IMR-90 (cell line): Measurements from ENCODE around the gene CARS2. TPM values are rescaled to one million over a fixed set of nuclear protein-coding genes. Genes with fewer than 3 reads are reported as not detected.

Source experiments
- ATAC-seq: fragments of 200-7000 bp; cut with Tn5 transposase; 2 replicates; pipeline ENCODE4 v1.9.1; 2020; ENCODE audit warnings: low read depth, mild to moderate bottlenecking, moderate library complexity
- BruUV-seq: library from RNA; stranded (reverse); fragments of 400-500 nt; replicated peaks from 2 replicates; lab custom pipeline; 2021; lab: Mats Ljungman, UMichigan
- CTCF ChIA-PET: fragments of 300-600 bp; formaldehyde crosslinking; extraction: SDS; loops from one replicate; lab custom pipeline; 2021; ENCODE audit warnings: antibody characterized with exemption; lab: Yijun Ruan, JAX
- POLR2A ChIA-PET: fragments of 300-600 bp; sonication (Branson Sonifier 250); formaldehyde crosslinking; loops from one replicate; lab custom pipeline; 2022; ENCODE audit warnings: antibody characterized with exemption; ENCODE audit not compliant: unreplicated experiment; lab: Charles Lee
- DNase-seq: peaks from one replicate; pipeline ENCODE4 v3.0.0; 2013
- H2AFZ ChIP-seq: replicated peaks from 2 replicates; pipeline ENCODE3; 2013; ENCODE audit warnings: low read length, mild to moderate bottlenecking; ENCODE audit not compliant: poor library complexity
- H2AK5ac ChIP-seq: 2 replicates; pipeline ENCODE4 v1.6.1; 2013; ENCODE audit warnings: low read depth, low read length, inconsistent platforms
- H2AK9ac ChIP-seq: replicated peaks from 2 replicates; pipeline ENCODE3; 2013; ENCODE audit warnings: mild to moderate bottlenecking, low read depth, low read length, moderate library complexity; ENCODE audit not compliant: poor library complexity
- H2BK120ac ChIP-seq: 2 replicates; pipeline ENCODE4 v1.6.1; 2013; ENCODE audit warnings: low read depth, low read length, inconsistent platforms
- H2BK15ac ChIP-seq: 3 replicates; pipeline ENCODE4 v1.6.1; 2013; ENCODE audit warnings: low read depth, low read length, inconsistent platforms
- H2BK20ac ChIP-seq: 2 replicates; pipeline ENCODE4 v1.6.1; 2013; ENCODE audit warnings: low read depth, mild to moderate bottlenecking, inconsistent platforms, low read length, moderate library complexity
- H2BK5ac ChIP-seq: 2 replicates; pipeline ENCODE4 v1.6.1; 2013; ENCODE audit warnings: mild to moderate bottlenecking, low read depth, low read length, inconsistent platforms; ENCODE audit not compliant: poor library complexity, severe bottlenecking
- H3K14ac ChIP-seq: replicated peaks from 2 replicates; pipeline ENCODE4 v1.6.1; 2013; ENCODE audit warnings: low read depth, low read length, inconsistent platforms
- H3K18ac ChIP-seq: 2 replicates; pipeline ENCODE4 v1.6.1; 2013; ENCODE audit warnings: low read depth, low read length, control low read depth
- H3K23ac ChIP-seq: 2 replicates; pipeline ENCODE4 v1.6.1; 2013; ENCODE audit warnings: low read depth, low read length, inconsistent platforms
- H3K27ac ChIP-seq: 2 replicates; pipeline ENCODE4 v1.5.1; 2013; ENCODE audit warnings: mild to moderate bottlenecking, control low read depth, low read length; ENCODE audit not compliant: insufficient read depth
- H3K27me3 ChIP-seq: 2 replicates; pipeline ENCODE4 v1.6.1; 2013; ENCODE audit warnings: low read length; ENCODE audit not compliant: control insufficient read depth, insufficient read depth
- H3K36me3 ChIP-seq: 2 replicates; pipeline ENCODE4 v1.6.1; 2013; ENCODE audit warnings: low read length, mixed read lengths; ENCODE audit not compliant: control insufficient read depth, insufficient read depth
- H3K4ac ChIP-seq: 2 replicates; pipeline ENCODE4 v1.6.1; 2013; ENCODE audit warnings: low read depth, low read length, inconsistent platforms
- H3K4me1 ChIP-seq: 2 replicates; pipeline ENCODE4 v1.6.1; 2013; ENCODE audit warnings: low read length, mixed read lengths; ENCODE audit not compliant: control insufficient read depth, insufficient read depth
- H3K4me2 ChIP-seq: 2 replicates; pipeline ENCODE4 v1.6.1; 2013; ENCODE audit warnings: low read depth, mild to moderate bottlenecking, control low read depth, low read length, moderate library complexity
- H3K4me3 ChIP-seq: 2 replicates; pipeline ENCODE4 v1.5.1; 2013; ENCODE audit warnings: low read depth, mild to moderate bottlenecking, control low read depth, low read length, moderate library complexity; ENCODE audit not compliant: insufficient read depth
- H3K56ac ChIP-seq: 2 replicates; pipeline ENCODE4 v1.6.1; 2013; ENCODE audit warnings: low read length, inconsistent platforms; ENCODE audit not compliant: insufficient read depth; ENCODE audit errors: extremely low read depth
- H3K79me1 ChIP-seq, 2 experiments: 2 replicates each; pipeline ENCODE4 v1.6.1; 2013; ENCODE audit warnings: low read length in 2 of 2, inconsistent platforms in 1 of 2, low read depth in 1 of 2
- H3K9ac ChIP-seq: 2 replicates; pipeline ENCODE4 v1.6.1; 2013; ENCODE audit warnings: low read depth, low read length, control low read depth
- H3K9me1 ChIP-seq: 2 replicates; pipeline ENCODE4 v1.6.1; 2013; ENCODE audit warnings: low read length, inconsistent platforms; ENCODE audit not compliant: insufficient read depth
- H3K9me3 ChIP-seq: 2 replicates; pipeline ENCODE4 v1.6.1; 2013; ENCODE audit warnings: low read length; ENCODE audit not compliant: control insufficient read depth, insufficient read depth
- H4K20me1 ChIP-seq: 2 replicates; pipeline ENCODE4 v1.6.1; 2013; ENCODE audit warnings: low read length, inconsistent platforms; ENCODE audit not compliant: insufficient read depth
- H4K5ac ChIP-seq: 2 replicates; pipeline ENCODE4 v1.6.1; 2013; ENCODE audit warnings: mild to moderate bottlenecking, low read depth, low read length, control low read depth
- H4K8ac ChIP-seq, 2 experiments: 2 replicates each; pipeline ENCODE4 v1.6.1; 2013; ENCODE audit warnings: low read depth in 2 of 2, low read length in 2 of 2, control low read depth in 1 of 2, inconsistent platforms in 1 of 2
- H4K91ac ChIP-seq: 2 replicates; pipeline ENCODE4 v1.6.1; 2013; ENCODE audit warnings: low read depth, low read length, inconsistent platforms; ENCODE audit not compliant: insufficient read depth
- CEBPB ChIP-seq: IDR thresholded peaks from 2 replicates; pipeline ENCODE4 v1.6.1; 2012; ENCODE audit warnings: low read depth, low read length, improper control_type of control experiment
- CHD1 ChIP-seq: IDR thresholded peaks from 2 replicates; pipeline ENCODE4 v1.6.1; 2012; ENCODE audit warnings: low read depth, low read length, improper control_type of control experiment
- FOS ChIP-seq: fragments of 150-350 bp; IDR thresholded peaks from 2 replicates; pipeline ENCODE4 v1.6.1; 2016; ENCODE audit warnings: low read depth, low read length
- MAFK ChIP-seq: IDR thresholded peaks from 2 replicates; pipeline ENCODE4 v1.6.1; 2012; ENCODE audit warnings: low read depth, low read length, improper control_type of control experiment
- NFE2L2 ChIP-seq: fragments of 150-350 bp; IDR thresholded peaks from 2 replicates; pipeline ENCODE4 v1.6.1; 2016; ENCODE audit warnings: low read depth, mild to moderate bottlenecking, low read length
- RFX5 ChIP-seq: IDR thresholded peaks from 2 replicates; pipeline ENCODE4 v1.8.0; 2012; ENCODE audit warnings: low read depth, mild to moderate bottlenecking, low read length, moderate library complexity
- SMC3 ChIP-seq: fragments of 150-350 bp; IDR thresholded peaks from 2 replicates; pipeline ENCODE4 v1.6.1; 2016; ENCODE audit warnings: low read depth, mild to moderate bottlenecking, antibody characterized with exemption, low read length, moderate library complexity
- WGBS, 2 experiments: methylation state at CpG; one replicate each; pipeline versions ENCODE4 v1.1.5 to v1.1.7; 2013; ENCODE audit warnings: missing lambda C conversion rate in 2 of 2; ENCODE audit not compliant: insufficient read length in 1 of 2; ENCODE audit errors: extremely low coverage in 2 of 2; 5-methylcytosine and 5-hydroxymethylcytosine counted together
- dilution Hi-C: fragments of 300-500 bp; cut with HindIII; formaldehyde crosslinking; loops from one replicate; pipeline ENCODE4 v1.14.3; 2018; ENCODE audit warnings: low sequenced_read_pairs; ENCODE audit not compliant: unreplicated experiment
- in situ Hi-C: fragments of 300-500 bp; cut with MboI; formaldehyde crosslinking; loops from 3 replicates; pipeline ENCODE4 v1.14.3; 2019; ENCODE audit warnings: low sequenced_read_pairs, inconsistent platforms, mixed read lengths
- intact Hi-C: fragments of 100-400 bp; cut with micrococcal nuclease; formaldehyde crosslinking; loops from 2 replicates; pipeline ENCODE4 v1.10.0; 2022
- polyA plus RNA-seq, 3 experiments: library from polyadenylated mRNA; depleted of rRNA; stranded (reverse); fragments of >200 nt; gene quantifications; 2 replicates each; pipeline ENCODE4 v1.2.3, GENCODE V29; 2012; ENCODE audit warnings: low replicate concordance in 1 of 3
- total RNA-seq: library from RNA; depleted of rRNA; stranded (reverse); fragments of >200 nt; gene quantifications from 2 replicates; pipeline ENCODE4 v1.2.3, GENCODE V29; 2012
- TF ChIP-seq, protein P1 (sequence below): conservative IDR thresholded peaks from 2 replicates; pipeline ENCODE4 v1.5.1; 2012; ENCODE audit warnings: mild to moderate bottlenecking, low read depth, low read length, improper control_type of control experiment

The CARS2 gene
- total and polyA plus RNA-seq, 2 of the 4 experiments (the other 2 are of a cell fraction): 76.2 to 76.4 TPM

DNA sequence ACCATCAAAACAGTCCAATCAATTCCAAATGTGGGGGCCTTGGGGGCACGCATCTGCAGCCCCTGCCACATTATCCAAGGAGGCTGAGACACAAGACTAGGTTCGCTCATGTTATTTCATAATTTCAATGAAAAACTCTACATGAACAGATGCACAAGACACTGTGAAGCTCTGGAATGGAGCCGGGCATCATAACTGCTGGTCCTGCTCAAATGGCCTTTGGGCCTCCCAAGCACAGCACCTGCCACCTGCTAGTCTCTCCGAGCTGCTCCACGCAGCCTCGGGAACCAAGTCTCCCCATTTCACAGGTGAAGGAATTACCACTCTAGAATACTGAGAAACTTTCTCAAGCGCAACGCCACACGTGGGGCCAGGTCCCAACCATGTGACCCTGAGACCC, 16.9 kb downstream of the CARS2 start:
- H4K8ac ChIP-seq: no peak overlapping the region
- H2BK15ac ChIP-seq: no peak overlapping the region
- H3K4ac ChIP-seq: no peak overlapping the region
- ATAC-seq (no peak), DNase-seq (no peak)
- no peak overlapping the region for H3K4me2 ChIP-seq
- no peak overlapping the region for H2AFZ ChIP-seq
- 0 out of 2 replicates have a peak, but pooled peaks cover 2% of the 10 kb centered on the region for H3K9me1 ChIP-seq
- no peak overlapping the region for H4K91ac ChIP-seq
- no CpG with 5 or more reads among the region's 9 CpGs for WGBS, 2 experiments
- no peak overlapping the region for H4K5ac ChIP-seq
- H3K18ac ChIP-seq: no peak overlapping the region
- no peak overlapping the region for H3K9ac ChIP-seq
- no peak overlapping the region for H2AK9ac ChIP-seq
- no peak overlapping the region for H2BK20ac ChIP-seq
- intact Hi-C loops (no loop called here), in situ Hi-C loops (no loop called here), dilution Hi-C loops (no loop called here)
- no peaks in the 10 kb centered on the region for H3K9me3 ChIP-seq
- H3K36me3 ChIP-seq: peaks cover 41% of the 10 kb centered on the region
- peaks cover 2% of the 10 kb centered on the region for H4K20me1 ChIP-seq
- no peak overlapping the region for H2BK5ac ChIP-seq
- H3K4me3 ChIP-seq: no peak overlapping the region
- H3K4me1 ChIP-seq: peaks cover 3% of the 10 kb centered on the region; the same call in 1 of the 2 replicates
- BruUV-seq: no TSS peak
- peaks cover 8 to 22% of the 10 kb centered on the region in 2 experiments for H3K79me1 ChIP-seq
- H2BK120ac ChIP-seq: no peak overlapping the region
- POLR2A ChIA-PET: interaction anchor here (0.5 kb wide), 1 partner anchor 28 kb away, joined by 3 read pairs; no protein-coding TSS in a partner anchor
- H3K27ac ChIP-seq: no peak overlapping the region
- no peak overlapping the region for H2AK5ac ChIP-seq
- H3K14ac ChIP-seq: no peak overlapping the region
- CTCF ChIA-PET: interaction anchor here (0.6 kb wide), 1 partner anchor 134 kb away, joined by 5 read pairs; no protein-coding TSS in a partner anchor
- H3K27me3 ChIP-seq: no peaks in the 10 kb centered on the region
- TF ChIP-seq SMC3: no peak
- no peak for TF ChIP-seq RFX5
- TF ChIP-seq NFE2L2: no peak
- no peak for TF ChIP-seq MAFK
- TF ChIP-seq CEBPB: no peak
- TF ChIP-seq, protein P1, sequence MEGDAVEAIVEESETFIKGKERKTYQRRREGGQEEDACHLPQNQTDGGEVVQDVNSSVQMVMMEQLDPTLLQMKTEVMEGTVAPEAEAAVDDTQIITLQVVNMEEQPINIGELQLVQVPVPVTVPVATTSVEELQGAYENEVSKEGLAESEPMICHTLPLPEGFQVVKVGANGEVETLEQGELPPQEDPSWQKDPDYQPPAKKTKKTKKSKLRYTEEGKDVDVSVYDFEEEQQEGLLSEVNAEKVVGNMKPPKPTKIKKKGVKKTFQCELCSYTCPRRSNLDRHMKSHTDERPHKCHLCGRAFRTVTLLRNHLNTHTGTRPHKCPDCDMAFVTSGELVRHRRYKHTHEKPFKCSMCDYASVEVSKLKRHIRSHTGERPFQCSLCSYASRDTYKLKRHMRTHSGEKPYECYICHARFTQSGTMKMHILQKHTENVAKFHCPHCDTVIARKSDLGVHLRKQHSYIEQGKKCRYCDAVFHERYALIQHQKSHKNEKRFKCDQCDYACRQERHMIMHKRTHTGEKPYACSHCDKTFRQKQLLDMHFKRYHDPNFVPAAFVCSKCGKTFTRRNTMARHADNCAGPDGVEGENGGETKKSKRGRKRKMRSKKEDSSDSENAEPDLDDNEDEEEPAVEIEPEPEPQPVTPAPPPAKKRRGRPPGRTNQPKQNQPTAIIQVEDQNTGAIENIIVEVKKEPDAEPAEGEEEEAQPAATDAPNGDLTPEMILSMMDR: no peak
- no peak for TF ChIP-seq CHD1
- TF ChIP-seq FOS: no peak
- no peak overlapping the region for H3K23ac ChIP-seq
- no peak overlapping the region for H3K56ac ChIP-seq
